Vagina (tissue), 2 donors: ENCODE measurements around the gene ZFAND2A. TPM values are rescaled to one million over a fixed set of nuclear protein-coding genes. Genes with fewer than 3 reads are reported as not detected.

Source experiments
- DNase-seq, 2 donors: peaks; one replicate each; pipeline ENCODE4 v3.0.0-alpha.2; 2017; ENCODE audit errors: extremely low spot score in 2 of 2
- H3K27ac ChIP-seq: fragments of 200-600 bp; sonication (generic); one replicate; pipeline ENCODE4 v1.5.1; 2019
- H3K27me3 ChIP-seq: fragments of 200-600 bp; sonication (generic); one replicate; pipeline ENCODE4 v1.5.1; 2019
- H3K36me3 ChIP-seq, 2 donors: fragments of 200-600 bp; sonication (generic); one replicate each; pipeline ENCODE4 v1.5.1; 2017 to 2019
- H3K4me1 ChIP-seq: fragments of 200-600 bp; sonication (generic); one replicate; pipeline ENCODE4 v1.5.1; 2019
- H3K4me3 ChIP-seq, 2 donors: fragments of 200-600 bp; sonication (generic); 1 replicate in 1 of 2; 2 replicates in 1 of 2; pipeline ENCODE4 v1.5.1; 2016 to 2019
- H3K9me3 ChIP-seq: fragments of 200-600 bp; sonication (generic); one replicate; pipeline ENCODE4 v1.5.1; 2019
- POLR2A ChIP-seq, 2 donors: fragments of 450-650 bp; IDR thresholded peaks; one replicate each; pipeline ENCODE4 v1.6.1; 2017; ENCODE audit warnings: antibody characterized with exemption in 2 of 2, mild to moderate bottlenecking in 2 of 2, moderate library complexity in 2 of 2
- POLR2AphosphoS5 ChIP-seq, 2 donors: sonication (generic); formaldehyde crosslinking; IDR thresholded peaks; one replicate each; pipeline ENCODE4 v1.9.0; 2017; ENCODE audit warnings: antibody characterized with exemption in 2 of 2, mild to moderate bottlenecking in 2 of 2, low read depth in 1 of 2; ENCODE audit not compliant: insufficient read depth in 1 of 2
- intact Hi-C: fragments of 100-400 bp; cut with DNase I; formaldehyde crosslinking; loops from one replicate; pipeline ENCODE4 v1.15.1; 2023
- total RNA-seq: library from RNA; depleted of rRNA; stranded (reverse); fragments of >200 nt; gene quantifications from one replicate; pipeline ENCODE4 v1.2.3, GENCODE V29; 2016
- TF ChIP-seq, protein P1 (sequence below), 3 experiments: fragments of 450-650 bp in 2 of 3; fragments of 200-600 bp in 1 of 3; sonication (generic) in 1 of 3; IDR thresholded peaks; one replicate each; pipeline ENCODE4 v1.5.1; 2017 to 2019; ENCODE audit warnings: antibody characterized with exemption in 3 of 3, mild to moderate bottlenecking in 2 of 3, moderate library complexity in 2 of 3

Gene ZFAND2A
- total RNA-seq, 1 donor from 2014 or later, result 30.9 TPM

DNA sequence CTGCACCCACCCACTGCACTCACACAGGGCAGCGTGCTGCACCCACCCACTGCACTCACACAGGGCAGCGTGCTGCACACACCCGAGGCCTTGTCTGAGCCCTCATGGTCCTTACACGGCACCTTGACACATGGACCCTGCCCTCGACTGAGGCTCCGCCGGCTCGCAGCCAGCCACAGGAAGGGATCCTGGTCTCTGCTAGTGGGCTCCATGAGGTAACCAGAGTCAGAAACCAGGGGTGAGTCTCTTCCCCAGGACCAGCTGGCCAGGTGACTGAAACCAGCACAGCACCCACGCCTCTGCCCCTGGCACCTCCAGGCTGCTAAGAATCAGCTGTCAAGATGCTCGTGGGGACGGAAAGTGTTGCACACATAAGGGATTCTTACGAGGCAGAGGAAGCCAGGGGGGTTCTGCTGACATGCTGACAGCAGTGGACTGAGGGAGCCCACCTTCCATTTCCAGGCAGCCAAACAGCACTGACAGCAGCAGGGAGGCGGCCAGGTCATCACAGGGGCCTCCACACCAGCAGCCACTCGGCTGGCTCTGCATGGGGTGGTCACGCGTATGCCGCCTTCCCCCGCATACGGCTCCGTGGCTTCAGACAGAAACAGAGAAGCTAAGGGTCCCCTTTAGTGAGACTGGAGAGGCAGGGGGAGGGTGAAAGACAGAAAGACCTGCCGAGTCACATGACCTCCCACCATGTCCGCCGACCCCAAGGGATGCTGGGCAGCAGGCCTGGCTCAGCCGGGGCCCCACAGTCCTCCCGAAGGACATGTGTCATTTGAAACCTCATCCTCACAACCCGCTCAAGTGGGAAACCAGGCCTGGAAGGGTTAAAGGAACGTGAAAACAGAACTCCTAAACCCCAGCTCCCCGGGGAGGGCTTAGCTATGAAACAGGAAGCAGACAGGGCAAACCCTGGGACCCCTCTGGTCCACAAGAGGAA is 37.8 kb downstream of the ZFAND2A start:
- Histone ChIP-seq H3K36me3 (peaks cover 0 to 4% of the 10 kb centered on the region in 2 donors), H3K27me3 (no peaks in the 10 kb centered on the region), H3K27ac (peak overlapping the region; percentile 67), H3K4me3 (no peak overlapping the region), H3K4me1 (peaks cover 25% of the 10 kb centered on the region), H3K9me3 (no peaks in the 10 kb centered on the region)
- intact Hi-C loops, result loop anchor here (5.0 kb wide), 1 partner anchor 35 kb away; the partner anchor contains the start of gene GPER1
- no peak for DNase-seq
- TF ChIP-seq POLR2A (IDR thresholded peaks at IDR 0.05) (no peak), POLR2AphosphoS5 (IDR thresholded peaks at IDR 0.05; ENCODE audit: insufficient read depth in 1 of 2, low read depth in 1 of 2) (no peak)
- TF ChIP-seq, protein P1, sequence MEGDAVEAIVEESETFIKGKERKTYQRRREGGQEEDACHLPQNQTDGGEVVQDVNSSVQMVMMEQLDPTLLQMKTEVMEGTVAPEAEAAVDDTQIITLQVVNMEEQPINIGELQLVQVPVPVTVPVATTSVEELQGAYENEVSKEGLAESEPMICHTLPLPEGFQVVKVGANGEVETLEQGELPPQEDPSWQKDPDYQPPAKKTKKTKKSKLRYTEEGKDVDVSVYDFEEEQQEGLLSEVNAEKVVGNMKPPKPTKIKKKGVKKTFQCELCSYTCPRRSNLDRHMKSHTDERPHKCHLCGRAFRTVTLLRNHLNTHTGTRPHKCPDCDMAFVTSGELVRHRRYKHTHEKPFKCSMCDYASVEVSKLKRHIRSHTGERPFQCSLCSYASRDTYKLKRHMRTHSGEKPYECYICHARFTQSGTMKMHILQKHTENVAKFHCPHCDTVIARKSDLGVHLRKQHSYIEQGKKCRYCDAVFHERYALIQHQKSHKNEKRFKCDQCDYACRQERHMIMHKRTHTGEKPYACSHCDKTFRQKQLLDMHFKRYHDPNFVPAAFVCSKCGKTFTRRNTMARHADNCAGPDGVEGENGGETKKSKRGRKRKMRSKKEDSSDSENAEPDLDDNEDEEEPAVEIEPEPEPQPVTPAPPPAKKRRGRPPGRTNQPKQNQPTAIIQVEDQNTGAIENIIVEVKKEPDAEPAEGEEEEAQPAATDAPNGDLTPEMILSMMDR (IDR thresholded peaks at IDR 0.05), result no peak

DNA sequence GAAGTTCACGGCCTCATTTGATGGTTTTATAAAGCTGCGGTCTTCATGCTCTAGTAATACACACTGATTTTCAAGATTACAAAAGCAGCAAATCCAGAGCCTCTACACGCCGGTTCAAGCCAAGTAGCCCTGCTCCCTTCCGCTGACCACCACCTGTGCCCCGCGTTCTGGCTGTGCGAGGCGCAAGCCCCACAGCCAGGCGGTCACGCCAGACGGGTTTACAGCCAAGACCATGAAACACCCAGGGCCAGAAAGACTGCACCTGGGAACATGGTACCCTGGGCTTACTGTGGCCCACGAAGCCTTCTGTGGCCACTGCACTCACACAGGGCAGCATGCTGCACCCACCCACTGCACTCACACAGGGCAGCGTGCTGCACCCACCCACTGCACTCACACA is 38.5 kb downstream of the ZFAND2A start:
- no peaks in the 10 kb centered on the region for H3K36me3 ChIP-seq
- H3K27ac ChIP-seq, result no peak overlapping the region
- DNase-seq, result no peak
- no peak overlapping the region for H3K4me3 ChIP-seq
- no peaks in the 10 kb centered on the region for H3K27me3 ChIP-seq
- no peaks in the 10 kb centered on the region for H3K9me3 ChIP-seq
- TF ChIP-seq POLR2A (IDR thresholded peaks at IDR 0.05) (no peak), POLR2AphosphoS5 (IDR thresholded peaks at IDR 0.05; ENCODE audit: insufficient read depth in 1 of 2, low read depth in 1 of 2) (no peak)
- TF ChIP-seq, protein P1 (IDR thresholded peaks at IDR 0.05), result no peak
- intact Hi-C loops, result loop anchor here (5.0 kb wide), 1 partner anchor 34 kb away; the partner anchor contains the start of gene GPER1
- H3K4me1 ChIP-seq, result peaks cover 25% of the 10 kb centered on the region

DNA sequence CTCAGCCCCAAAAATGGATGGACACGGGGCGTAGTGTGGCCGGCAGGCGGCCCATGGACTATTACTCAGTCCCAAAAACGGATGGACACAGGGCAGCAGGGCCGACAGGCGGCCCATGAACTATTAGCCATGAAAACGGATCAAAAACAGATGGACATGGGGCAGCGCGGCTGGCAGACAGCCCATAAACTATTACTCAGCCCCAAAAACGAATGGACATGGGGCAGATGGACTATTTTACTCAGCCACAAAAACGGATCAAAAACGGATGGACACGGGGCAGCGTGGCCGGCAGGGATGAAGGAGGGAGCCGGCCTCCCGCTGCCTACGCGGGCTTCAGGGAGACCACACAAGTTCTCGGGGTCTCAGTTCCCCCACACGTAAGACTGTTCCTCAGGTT is 39.2 kb downstream of the ZFAND2A start:
- H3K9me3 ChIP-seq, result no peaks in the 10 kb centered on the region
- no peak for DNase-seq
- TF ChIP-seq POLR2AphosphoS5 (IDR thresholded peaks at IDR 0.05; ENCODE audit: insufficient read depth in 1 of 2, low read depth in 1 of 2) (no peak), POLR2A (IDR thresholded peaks at IDR 0.05) (no peak)
- TF ChIP-seq, protein P1 (IDR thresholded peaks at IDR 0.05), result no peak
- H3K36me3 ChIP-seq, result no peaks in the 10 kb centered on the region
- H3K27me3 ChIP-seq, result no peaks in the 10 kb centered on the region
- intact Hi-C loops, result loop anchor here (5.0 kb wide), 1 partner anchor 33 kb away; the partner anchor contains the start of gene GPER1
- H3K27ac ChIP-seq, result no peak overlapping the region
- H3K4me3 ChIP-seq, result no peak overlapping the region
- peaks cover 25% of the 10 kb centered on the region for H3K4me1 ChIP-seq

DNA sequence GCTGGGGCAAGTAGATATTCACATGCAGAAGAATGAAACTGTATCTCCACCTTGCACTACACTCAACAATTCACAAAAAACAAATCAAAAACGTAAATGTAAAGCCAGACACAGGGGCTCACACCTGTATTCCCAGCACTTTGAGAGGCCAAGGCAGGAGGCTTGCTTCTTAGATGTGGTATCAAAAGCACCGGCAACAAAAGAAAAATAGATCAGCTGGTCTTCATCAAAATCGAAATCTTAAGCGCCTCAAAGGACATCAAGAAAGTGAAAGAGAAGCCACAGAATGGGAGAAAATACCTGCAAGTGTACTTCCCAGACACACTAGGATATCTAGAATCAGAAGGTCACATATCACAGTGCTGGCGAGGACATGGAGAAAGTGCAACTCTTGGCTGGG is 40.8 kb downstream of the ZFAND2A start:
- TF ChIP-seq POLR2A (IDR thresholded peaks at IDR 0.05) (no peak), POLR2AphosphoS5 (IDR thresholded peaks at IDR 0.05; ENCODE audit: insufficient read depth in 1 of 2, low read depth in 1 of 2) (no peak)
- TF ChIP-seq, protein P1 (IDR thresholded peaks at IDR 0.05), result no peak
- Histone ChIP-seq H3K27me3 (no peaks in the 10 kb centered on the region), H3K4me3 (no peak overlapping the region), H3K36me3 (no peaks in the 10 kb centered on the region), H3K9me3 (no peaks in the 10 kb centered on the region), H3K27ac (no peak overlapping the region), H3K4me1 (peaks cover 9% of the 10 kb centered on the region)
- DNase-seq, result no peak
- intact Hi-C loops, result no loop called here
